Measurements from ENCODE around the gene KCNH8.

GRCh38 chr3:19173945-19174344 lies 25.6 kb downstream of the KCNH8 start:
- TF ChIP-seq CTCF (IDR thresholded peaks at IDR 0.05) (no peak), POLR2A (IDR thresholded peaks at IDR 0.05) (no peak)

Measured in Peyer's patch (tissue), 4 donors.